CD4-positive, alpha-beta T cell treated with Interleukin-15 for 4 hours (primary cell): ENCODE measurements around the gene AHSG.
A peak's percentile ranks its signal among the peaks of the same experiment; 100 is the strongest.

Source experiments
- DNase-seq: peaks from one replicate; pipeline ENCODE4 v3.0.0-alpha.2; 2020; ENCODE audit warnings: low spot score

Gene AHSG

DNA sequence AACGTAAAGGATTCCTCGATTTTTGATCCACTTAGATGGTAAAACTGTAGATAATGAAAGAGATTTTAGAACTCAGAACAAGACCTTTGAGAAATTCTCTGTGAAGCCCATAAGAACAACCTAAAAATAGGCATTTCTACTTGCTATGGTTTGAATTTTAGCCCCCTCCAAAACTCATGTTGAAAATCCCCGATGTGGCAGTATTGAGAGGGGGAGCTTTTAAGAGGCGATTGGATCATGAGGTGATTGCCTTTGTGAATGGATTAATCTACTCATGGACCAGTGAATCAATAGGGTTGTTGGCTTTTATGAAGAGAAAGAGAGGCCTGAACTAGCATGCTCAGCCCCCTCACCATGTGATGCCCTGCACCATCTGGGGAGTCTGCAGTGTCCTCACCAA, 20.2 kb upstream of the AHSG start:
- no peak for DNase-seq

GRCh38 chr3:186593862-186594261, 19.0 kb upstream of the AHSG start:
- DNase-seq: no peak

DNA sequence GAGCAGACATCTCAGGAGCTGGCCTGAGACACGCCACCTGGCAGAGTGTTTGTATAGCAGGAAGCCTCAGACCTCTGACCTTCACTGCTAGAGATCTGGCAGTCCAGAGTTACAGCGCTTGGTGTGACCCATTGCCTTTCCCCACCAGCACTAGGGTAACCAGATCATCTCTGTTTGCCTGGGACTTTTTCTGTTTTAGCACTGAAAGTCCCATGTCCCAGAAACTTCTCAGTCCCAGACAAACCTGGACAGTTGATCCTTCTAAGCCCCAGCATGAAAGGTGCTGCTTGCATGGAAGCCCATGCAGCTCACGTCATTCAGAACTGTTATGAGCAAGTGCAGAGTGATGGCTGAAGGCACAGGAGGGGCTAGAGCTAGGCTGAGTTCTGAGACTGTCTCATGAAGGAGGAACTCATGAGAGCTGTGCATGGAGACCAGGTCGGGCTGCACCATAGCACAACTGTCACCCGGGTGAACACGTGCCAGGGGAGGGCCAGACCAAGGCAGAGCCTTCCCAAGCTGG, 18.2 kb upstream of the AHSG start:
- no peak for DNase-seq

- no peak for DNase-seq
Measured at GRCh38 chr3:186596568-186597287, 16.1 kb upstream of the AHSG start.

GRCh38 chr3:186598108-186598784, 14.6 kb upstream of the AHSG start:
- no peak for DNase-seq

- no peak for DNase-seq
Measured at GRCh38 chr3:186598794-186599141, 14.1 kb upstream of the AHSG start.

GRCh38 chr3:186599142-186599784, 13.6 kb upstream of the AHSG start:
- DNase-seq: no peak

- DNase-seq: no peak
Measured at GRCh38 chr3:186599785-186600166, 13.1 kb upstream of the AHSG start.

DNA sequence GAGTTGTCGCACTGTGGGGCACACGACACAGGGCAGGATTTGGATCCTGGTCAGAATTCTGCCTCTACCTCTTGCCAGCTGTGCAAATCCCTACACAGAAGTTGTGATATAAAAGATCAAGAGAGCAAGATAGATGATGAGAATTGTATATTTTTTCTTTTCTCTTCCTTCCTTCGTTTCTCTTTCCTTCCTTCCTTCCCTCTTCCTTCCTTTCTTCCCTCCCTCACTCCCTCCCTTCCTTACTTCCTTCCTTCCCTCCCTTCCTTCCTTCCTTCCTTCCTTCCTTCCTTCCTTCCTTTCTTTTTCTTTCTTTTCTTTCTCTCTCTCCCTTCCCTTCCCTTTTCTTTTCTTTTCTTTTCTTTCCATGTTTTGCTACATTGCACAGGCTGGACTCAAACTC, 12.0 kb upstream of the AHSG start:
- no peak for DNase-seq

GRCh38 chr3:186603159-186603558, 9.7 kb upstream of the AHSG start:
- no peak for DNase-seq

DNA sequence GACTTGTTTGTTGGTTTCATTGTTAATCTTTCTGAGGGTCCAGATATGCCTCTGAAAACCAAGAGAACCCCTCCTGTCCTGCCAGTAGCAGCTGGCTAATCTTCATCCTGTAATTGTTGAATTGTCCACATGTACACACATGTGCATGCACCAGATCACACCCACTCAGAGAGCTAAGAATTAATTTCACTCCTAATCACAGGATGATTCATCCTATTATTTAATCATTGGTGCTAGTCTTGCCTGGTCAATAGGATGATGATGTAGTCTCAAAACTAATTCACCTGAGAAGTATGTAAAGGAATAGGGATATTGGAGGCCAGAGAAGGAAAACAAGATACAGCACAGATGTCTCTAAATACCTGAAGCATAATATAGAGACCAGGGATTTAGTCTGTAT, 7.8 kb upstream of the AHSG start:
- DNase-seq: no peak

DNA sequence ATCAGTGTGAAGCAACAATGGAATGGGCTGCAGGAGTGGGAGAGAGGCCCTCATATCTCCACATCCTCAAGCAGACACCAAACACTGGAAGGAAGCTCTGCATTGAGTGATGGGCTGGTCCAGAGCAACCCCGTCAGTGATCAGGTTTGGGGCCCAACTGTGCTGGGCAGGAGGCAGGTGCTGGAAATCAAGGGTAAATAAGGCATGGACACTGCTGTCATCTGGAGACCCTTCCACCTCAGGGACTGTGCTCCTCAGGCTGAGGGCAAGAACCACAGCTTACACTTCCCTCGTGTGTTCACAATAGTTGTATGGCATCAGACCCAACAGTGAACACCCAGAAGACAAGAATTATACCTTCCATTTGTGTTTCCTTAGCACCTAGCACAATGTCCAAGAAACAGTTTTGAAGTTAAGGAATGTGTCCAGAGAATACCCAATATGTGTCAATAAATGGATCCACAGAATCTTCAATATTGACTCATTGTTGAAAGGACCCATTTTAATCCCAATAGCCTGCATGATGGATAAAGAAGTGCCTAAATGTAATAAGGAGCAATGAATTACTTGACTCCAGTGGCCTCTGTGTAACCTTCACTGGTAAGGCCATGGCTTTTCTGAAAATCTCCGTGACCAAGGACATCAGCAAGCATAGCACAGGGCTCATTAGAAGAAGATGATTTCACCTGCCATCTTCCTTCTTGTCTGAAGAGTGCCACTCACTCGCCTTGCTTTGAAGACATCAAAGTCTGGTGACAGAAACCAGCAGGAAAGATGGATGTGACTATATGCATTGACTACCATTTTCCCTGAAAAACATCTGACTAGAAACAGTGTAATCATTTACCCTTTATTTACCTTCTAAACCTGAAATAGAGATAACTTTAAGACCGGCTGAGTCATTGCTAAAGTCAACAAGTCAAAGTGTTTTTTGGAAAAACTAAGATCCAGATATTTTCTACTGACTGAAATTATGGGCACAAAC, 7.0 kb upstream of the AHSG start:
- no peak for DNase-seq

- DNase-seq: no peak
Measured at GRCh38 chr3:186608624-186609215, 4.1 kb upstream of the AHSG start.

- DNase-seq: no peak
Measured at GRCh38 chr3:186609247-186609868, 3.5 kb upstream of the AHSG start.

DNA sequence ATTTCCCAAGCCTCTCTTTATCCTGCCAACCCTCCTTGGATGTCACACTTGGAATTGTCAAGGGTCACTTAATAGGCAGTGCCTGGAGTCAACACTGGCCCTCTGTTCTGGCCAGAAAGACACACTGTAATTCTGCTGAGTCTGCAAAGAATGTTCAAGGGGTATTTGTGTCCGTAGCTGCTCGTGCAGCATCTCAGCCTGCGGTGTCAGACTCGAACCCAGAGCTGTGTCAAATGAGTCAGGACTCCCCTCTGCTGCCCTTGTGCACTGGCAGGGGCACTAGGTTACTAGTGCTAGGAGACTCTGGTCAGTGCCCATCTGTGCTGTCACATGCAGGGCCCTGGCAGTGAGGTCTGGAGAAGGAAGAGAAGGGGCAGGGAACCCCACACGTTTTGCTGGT, 795 bp upstream of the AHSG start:
- DNase-seq: no peak

GRCh38 chr3:186613637-186614265, 891 bp downstream of the AHSG start:
- DNase-seq: no peak

DNA sequence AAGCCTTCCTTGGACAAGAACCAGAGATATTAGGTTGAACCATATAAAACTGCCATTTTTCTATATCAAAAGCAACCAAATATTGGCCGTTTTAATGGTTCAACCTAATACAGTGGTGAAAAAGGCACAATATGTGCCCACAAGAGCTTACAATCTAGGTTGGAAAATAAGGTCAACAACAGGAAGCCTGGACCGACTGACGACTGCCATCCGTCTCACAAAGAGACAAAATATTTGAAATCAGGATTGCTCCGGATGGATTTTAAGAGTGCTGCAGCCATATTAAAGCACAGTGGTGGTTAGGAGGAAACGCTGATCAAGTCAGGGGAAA, 1.4 kb downstream of the AHSG start:
- DNase-seq: no peak

GRCh38 chr3:186614597-186615483, 2.0 kb downstream of the AHSG start:
- DNase-seq: peak; percentile 81

DNA sequence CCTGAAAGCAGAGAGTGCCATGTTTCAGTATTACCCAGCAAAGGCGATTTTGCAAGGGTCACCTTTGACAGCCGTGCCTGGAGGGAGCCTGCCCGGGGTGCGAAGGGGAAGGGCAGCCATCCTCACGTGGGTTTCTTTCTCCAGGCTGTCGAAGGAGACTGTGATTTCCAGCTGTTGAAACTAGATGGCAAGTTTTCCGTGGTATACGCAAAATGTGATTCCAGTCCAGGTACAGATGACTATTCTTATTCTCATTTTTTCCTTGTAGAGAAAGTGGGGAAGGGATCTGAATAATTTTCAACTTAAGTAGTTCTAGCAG, 3.4 kb downstream of the AHSG start:
- DNase-seq: no peak
